NCI-H2081 treated with DMSO at 0.1 percent for 48 hours (cell line): Measurements from ENCODE around the gene P2RX1.
"Not testable (repeated sequence)": the region's sequence is repeated elsewhere in the genome, so short reads cannot be mapped to it uniquely, and the experiment has no call there.

Experiments
- DNase-seq: peaks from one replicate; lab custom pipeline; 2025; lab: John Stamatoyannopoulos, UW

Gene P2RX1

DNA sequence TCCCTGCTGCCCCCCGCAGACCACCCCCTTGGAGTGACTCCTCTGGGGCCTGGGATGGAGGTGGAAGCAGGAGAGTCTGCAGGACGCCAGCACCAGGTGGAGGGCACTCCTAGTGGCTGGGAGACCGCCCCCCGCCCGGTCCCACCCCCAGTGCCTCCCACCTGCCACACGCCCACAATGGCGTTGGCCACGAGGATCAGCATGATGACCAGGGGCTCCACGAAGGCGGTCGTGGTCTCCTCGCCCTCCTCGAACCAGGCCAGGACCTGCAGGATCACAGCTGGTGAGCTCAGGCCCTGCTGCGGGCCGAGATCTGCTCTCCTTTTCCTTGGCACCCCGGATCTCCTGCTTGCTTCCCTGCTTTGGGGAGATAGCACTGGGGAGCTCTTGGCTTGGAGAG, 35.2 kb upstream of the P2RX1 start:
- no peak for DNase-seq

DNA sequence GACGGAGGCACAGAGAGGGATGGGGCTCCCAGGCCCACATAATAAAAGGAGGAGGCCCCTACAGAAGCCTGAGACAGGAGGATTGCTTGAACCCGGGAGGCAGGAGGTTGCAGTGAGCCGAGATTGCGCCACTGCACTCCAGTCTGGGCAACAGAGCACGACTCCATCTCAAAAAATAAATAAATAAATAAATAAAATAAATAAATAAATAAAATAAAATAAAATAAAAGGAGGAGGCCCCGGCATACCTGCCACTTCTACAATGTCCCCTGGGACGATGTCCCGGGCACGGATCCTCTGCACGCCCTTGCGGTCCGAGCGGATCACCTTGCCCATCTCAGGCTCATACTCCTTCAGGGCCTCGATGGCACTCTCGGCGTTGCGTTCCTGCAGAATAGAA, 34.7 kb upstream of the P2RX1 start:
- no peak for DNase-seq

DNA sequence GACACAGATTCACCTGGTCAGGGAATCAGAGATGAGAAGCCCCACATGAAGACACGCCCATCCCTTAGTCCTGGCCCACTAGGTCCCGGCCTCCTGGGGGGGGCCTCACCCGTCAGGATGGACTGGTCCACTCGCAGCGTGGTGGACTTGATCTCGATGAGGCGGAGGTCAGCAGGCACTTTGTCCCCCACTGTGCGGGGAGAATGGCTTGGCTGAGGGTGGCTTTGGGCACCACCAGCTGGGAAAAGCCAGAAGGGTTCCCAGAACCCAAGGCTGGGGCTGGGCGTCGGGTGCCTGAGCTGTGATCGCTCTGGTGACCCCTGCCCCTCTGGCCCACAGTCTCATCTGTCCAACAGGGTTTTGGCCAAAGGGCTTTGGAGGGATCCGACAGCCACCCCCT, 34.3 kb upstream of the P2RX1 start:
- DNase-seq = no peak

DNA sequence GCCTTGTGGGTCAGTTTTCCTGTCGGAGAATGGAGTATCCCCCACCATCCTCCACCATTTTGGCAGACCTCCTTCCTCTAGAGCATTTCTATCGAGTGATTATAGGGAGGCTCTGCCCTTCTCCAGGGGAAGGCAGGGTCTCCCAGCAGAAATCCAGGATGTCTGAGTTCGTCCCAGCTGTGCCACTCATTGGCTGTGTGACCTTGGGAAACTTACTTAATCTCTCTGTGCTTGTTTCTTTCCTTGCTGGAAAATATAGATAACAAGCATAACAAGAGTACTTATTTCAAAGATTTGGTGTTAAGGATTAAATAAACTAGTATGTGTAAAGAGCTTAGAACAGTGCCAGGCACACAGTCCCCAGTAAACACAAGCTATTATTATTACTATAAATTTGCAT, 33.2 kb upstream of the P2RX1 start:
- no peak for DNase-seq

DNA sequence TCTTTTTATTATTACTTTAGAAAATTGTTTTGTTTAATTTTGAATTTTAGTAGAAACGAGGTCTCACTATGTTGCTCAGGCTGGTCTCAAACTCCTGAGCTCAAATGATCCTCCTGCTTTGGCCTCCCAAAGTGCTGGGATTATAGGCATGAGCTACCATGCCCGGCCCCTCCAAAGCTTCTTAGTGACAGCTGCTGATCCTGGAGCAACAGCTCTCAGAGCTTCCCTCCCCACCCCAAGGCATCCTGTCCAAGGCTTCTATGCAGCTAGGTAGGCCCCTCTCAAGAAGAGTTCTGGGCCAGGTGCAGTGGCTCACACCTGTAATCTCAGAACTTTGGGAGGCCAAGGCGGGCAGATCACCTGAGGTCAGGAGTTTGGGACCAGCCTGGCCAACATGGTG, 32.3 kb upstream of the P2RX1 start:
- DNase-seq = not testable (repeated sequence)

DNA sequence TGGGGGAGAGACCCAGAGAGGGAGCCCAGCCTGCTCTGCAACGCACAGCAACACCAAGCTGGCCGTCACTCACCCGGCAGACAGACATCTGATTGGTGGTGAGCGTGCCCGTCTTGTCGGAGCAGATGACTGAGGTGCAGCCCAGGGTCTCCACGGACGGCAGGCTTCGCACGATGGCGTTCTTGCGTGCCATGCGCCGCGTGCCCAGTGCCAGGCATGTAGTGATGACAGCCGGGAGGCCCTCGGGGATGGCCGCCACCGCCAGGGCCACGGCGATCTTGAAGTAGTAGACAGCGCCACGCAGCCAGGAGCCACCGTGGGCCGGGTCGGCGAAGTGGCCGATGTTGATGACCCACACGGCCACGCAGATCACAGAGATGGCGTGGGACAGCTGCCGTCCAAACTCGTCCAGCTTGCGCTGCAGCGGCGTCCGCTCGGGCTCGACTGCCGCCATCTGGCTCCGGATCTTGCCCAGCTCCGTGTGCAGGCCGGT, 31.1 kb upstream of the P2RX1 start:
- no peak for DNase-seq

DNA sequence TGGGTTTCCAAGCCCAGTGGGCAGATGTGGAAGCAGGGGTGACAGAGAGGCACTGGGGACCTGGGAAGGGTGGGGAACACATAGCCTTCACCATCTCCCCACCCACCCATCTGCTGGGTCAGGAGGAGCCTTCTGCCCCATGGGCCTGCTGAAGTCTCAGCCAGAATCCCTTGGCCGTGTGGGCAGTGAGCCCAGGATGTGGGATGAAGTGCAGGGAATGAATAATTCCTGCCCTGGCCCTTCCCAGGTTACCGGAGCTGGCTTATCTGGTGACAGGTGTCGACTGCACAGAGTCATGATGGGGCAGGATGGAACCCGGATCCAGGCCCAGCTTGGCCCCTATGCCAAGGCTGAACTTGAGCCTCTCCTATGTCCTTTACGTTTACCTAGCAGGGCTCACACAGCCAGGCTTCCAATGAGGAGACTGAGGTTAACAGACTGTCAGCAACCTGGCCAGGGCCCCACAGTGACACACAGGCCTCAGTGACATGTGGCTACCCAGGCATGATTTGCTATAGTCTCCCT, 30.5 kb upstream of the P2RX1 start:
- DNase-seq = no peak

DNA sequence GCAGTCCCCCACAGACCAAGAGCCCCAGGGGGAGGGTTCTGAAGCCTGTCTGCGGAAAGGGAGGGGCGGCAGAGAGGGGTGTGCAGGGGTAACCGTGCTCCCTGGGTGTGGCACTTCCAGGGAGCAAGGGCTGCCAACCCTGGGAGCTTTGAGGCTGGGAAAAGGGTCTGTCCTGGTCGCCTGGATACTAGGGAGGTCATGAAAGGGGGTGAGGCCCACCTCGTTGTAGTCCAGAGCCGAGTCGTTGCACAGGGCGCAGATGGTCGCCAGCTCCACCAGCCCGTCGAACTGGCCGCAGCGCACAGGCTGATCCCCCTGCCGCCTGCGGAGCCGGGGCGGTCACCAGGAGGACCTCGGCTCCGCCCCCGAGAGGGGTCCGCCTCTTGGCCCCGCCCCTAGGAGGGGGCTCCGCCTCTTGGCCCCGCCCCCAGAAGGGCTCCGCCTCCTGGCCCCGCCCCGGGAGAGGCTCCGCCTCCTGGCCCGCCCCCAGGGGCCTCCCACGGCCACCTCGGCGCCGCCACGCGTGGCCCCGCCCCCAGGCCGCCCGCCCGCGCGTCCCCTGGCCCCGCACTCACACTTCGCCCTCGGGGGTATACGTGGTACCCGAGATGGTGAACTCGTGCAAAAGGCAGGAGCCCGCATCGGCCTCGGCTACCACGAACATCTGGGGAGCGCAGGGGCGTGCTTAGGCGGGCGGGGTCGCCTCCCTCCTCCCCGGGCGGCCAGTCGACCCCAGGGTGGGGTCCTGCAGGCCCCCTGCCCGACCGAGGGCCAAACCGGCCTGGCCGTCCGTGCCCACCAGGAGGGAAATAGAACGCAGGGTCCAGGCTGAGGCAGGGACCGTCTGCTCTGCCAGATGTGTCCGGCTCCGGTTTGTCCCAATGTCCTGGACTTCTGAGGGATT, 28.5 kb upstream of the P2RX1 start:
- no peak for DNase-seq

DNA sequence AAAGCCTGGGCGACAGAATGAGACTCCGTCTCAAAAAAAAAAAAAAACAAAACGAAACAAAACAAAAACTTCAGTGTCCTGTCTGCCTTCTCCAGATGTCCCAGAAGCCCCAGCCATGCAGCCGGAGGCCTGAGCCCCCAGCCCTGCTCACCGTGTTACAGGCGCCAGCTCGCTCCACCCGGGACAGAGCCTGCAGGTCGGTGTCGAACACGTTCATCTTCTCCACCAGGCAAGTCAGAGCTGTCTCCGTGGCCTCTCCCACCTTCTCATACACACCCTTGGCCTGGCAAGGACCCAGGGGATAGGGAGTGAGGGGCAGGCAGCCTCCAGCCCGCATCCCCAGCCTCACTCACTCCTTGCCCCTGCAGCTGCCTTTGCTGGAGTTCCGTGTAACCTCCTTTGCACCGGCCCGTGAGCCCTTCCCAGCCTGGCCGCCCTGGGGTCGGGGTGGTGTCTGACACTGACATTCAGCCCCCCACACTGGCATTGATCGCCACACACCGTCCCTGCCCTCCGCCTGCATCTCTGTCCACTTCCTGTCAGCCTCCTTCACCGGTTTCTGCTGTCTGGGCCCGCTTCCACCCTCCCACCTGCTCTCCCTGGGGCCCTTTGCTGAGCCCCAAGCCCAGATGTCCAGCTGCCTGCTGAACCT, 27.1 kb upstream of the P2RX1 start:
- DNase-seq = no peak

DNA sequence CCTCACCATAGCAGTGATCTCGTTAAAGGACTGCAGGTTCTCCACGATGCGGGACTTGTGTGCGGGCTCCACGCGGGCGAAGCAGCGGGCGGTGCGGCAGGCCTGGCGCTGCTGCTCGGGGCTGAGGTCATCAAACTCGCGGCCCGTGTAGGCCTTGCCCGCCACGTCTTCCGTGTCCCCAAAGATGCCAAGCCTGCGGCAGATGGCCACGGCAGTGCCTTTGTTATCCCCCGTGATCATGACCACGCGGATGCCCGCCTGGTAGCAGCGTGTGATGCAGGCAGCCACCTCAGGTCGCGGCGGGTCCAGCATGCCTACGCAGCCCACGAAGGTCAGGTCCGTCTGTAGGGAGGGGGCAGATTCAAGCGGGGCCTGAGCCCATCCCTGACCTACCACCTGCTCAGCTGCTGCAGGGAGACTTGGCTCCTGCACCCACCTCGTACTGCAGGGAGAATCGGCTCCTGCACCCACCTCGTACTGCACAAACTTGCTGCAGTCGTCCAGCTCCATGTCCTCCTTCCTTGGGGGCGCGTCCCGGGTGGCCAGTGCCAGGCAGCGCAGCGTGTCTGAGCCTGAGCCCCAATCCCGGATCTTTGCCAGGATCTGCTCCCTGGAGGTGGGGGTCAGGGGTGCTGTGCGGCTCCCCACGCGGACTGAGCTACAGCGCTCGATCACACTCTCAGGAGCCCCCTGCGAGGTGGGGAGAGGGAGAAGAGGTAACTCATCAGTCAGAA, 24.9 kb upstream of the P2RX1 start:
- no peak for DNase-seq

DNA sequence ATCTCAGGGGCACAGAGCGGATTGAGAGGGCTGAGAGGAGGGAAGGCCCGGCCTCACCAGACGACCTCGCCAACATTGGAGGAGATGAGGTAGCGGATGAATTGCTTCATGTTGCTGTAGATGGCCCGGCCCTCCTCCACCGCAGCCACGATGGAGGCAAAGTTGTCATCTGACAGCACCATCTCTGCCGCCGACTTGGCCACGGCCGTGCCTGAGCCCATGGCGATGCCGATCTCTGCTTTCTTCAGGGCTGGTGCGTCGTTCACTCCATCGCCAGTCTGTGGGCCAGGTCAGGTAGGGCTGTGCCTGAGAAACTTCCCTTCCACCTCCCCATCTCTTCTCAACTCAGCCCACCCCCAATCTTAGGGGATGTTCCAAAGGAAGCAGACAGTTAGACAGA, 21.1 kb upstream of the P2RX1 start:
- DNase-seq = no peak

DNA sequence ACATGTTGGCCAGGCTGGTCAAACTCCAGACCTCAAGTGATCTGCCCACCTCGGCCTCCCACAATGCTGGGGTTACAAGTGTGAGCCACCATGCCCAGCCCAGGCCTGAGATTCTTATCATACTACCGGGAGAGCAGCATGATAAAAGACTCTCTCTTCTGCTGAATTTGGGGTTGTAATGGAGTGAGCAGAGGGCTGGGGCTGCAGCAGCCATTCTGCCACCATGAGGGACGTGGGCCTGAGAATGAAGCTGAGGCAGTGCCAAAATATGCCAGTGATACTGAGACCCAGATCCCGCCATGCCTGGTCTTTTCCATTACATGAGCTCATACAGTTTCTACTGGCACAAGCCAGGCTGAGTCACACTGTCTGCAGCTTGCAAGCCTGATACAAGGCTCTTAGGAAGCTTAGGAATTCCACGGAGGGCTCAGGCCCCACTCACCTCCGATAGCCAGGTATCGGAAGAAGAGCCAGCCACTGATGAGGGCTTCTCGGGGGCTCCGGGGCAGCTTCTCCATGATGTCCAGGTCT, 19.6 kb upstream of the P2RX1 start:
- no peak for DNase-seq

DNA sequence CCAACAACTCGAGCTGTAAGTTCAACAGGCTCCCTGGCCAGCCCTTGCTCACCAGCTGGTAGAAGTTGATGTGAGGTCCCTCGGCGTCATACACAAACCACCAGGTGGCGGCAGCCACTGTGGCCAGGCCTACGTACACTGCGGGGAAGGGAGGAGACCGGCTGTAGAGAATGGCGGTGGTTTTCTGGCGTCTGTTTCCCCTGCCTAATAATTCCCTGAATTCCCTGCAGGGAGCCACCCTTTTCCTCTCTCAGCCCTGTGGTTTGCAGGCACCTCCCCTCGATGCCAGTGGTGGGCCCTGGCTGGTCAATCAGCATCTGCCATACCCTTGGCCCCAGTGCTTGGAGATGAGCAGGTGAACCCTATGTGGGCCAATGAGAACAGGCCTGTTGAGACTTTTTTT, 18.9 kb upstream of the P2RX1 start:
- DNase-seq = no peak

DNA sequence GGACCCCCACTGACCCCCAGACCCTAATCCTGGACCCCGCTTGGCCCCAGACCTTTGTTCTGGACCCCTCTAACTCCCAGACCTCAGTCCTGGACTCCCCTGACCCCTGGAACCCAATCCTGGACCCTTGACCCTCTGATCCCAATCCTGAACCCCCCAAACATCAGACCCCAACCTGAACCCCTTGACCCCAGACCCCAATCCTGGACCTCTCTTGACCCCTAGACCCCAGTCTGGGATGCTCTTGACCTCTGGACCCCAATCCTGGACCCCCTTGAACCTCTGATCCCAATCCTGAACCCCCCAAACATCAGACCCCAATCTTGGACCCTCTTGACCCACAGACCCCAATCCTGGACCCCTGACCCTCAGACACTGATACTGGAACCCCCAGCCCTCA, 13.5 kb upstream of the P2RX1 start:
- no peak for DNase-seq

DNA sequence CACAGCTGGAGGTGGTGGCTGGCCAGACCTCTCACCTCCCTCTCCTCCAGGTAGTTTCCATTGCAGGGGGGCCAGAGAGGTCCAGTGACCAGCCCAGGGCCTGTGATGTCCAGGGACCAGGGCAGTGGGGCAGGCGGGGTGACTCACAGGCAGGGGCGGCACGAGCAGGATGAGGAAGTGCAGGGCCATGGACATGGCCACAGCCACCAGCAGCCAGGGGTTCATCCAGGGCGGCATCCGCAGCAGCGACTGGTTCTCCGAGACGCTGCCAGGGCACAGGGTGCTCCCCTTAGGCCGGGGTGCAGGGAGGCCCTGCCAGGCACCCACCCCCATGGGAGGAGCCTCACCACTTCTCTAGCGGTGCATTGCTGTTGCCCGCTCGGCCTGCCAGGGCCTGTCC, 12.9 kb upstream of the P2RX1 start:
- DNase-seq = no peak

DNA sequence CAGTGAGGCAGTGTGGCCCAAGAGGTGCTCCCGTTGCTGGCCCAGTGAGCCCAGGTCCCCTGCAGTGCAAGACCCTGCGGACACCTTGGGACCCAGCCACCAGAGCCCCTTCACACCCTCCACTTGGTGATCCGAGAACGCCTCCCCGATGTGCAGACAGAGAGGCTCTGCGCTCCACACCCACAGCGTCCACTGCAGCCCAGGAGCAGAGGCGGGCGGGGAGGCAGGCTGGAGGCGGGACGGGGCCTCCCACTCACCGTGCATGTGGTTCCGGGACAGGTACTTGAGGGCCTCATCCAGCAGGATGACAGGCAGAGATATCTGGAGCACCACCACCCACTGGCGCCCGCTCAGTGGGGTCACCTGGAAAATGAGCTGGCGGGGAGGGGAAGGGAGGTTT, 12.1 kb upstream of the P2RX1 start:
- no peak for DNase-seq

DNA sequence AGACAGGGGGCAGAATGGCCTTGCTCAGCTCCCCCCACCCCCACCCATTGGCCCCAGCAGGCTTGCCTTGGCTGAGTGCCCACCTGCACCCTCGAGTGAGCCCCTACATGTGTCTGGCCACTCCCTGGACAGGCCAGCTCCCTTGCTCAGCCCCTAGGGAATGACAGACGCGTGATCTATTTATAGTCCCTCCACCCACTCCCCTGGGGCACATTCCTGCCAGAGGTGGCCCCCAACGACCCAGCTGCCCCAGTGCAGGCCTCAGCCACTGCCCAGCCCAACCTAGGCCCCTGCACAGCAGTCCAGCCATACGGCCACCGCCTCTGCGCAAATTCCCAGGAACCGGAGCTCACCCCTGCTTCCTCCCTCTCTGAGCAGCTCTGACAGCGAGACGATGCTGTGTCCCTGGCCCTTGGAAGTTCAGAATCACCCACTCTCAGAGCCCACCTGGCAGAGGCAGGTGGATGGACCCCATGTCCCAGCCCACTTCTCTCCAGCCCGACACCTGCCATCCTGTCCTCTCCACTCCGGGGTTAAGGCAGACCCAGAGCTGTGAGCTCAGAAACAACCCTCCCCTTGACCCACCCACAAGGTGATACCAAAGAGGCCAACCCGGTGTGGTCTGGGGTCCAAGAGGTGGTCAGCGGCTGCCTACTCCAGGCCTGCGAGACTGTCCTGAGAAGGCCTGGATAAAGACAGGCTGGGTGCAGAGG, 11.5 kb upstream of the P2RX1 start:
- DNase-seq = no peak

DNA sequence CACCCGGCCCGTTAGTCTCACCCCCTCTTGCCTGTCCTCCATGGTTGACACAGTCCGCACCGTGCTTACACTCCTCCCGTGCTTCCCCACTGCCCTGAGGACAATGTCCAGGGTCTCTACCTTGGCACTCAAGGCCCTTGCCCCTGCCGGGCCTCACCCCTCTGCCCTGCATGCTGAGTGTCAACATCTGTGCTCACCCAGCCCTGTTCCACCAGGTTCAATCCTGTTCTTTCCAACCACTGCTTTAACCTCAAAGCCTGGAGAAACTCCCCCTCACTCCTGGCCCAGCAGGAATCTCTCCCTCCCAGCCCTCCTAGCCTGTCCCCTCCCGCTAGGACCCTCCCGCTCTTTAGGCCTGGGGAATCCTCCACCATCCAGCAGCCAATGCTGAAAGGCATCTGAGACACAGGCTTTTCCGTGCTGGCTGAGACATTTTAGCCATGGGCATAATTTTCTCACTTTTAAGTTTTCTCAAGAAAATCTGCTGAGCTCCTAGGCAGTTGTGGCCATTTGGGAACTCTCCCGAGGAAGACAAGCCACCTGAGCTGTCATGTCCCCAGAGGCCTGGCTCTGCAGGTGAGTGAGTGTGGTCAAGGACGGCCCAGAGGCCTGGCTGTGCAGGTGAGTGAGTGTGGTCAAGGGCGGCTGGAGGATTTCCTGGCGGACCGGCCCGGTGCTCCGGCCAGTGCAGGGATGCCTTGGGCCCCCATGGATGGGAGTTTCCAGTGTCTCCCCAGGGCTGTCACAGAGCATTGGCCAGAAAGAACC, 10.8 kb upstream of the P2RX1 start:
- DNase-seq = no peak

DNA sequence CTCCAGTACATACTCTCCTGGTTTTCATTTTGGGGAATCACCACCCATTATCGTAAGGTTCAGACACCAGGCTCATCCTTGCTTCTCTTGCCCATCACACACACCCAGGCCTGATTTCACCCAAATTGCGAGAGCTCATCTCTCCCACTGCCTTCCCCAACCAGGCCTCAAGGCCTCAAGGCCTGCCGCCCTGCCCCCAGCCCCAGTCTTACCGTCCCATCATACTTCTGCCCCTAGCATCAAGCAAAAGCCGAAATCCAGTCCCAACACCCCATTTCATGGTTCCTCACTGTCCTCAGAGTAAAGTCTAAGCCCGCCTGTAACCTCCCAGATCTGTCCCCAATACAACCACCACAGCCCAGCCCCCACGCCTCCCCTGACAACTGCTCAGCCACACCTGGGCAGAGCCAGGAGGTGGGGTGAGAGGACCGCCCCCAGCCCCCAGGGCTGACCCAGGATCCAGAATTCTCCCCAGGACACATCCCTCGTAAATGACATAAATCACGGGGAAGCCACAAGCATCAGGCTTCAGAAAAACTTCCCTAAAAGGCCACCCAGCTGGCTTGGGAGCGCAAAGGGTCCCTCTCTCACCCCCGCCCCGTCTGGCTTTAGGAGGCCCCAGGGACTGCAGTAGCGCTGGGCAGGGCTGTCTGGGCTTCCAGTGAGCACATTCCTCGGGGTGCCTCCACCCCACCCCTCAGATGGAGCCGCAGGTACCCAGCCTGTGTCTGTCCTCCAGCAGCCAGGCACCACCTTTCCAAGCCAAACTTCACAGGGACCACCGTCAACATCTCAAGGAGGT, 9.6 kb upstream of the P2RX1 start:
- no peak for DNase-seq
